HEK293T (cell line): ENCODE measurements around the gene ADH1C.

Experiments
- ELF4 ChIP-seq: fragments of 450-650 bp; IDR thresholded peaks from 2 replicates; pipeline ENCODE4 v1.6.1; 2017; ENCODE audit warnings: antibody characterized with exemption
- FOXA1 ChIP-seq: fragments of 450-650 bp; IDR thresholded peaks from 2 replicates; pipeline ENCODE4 v1.6.1; 2016; ENCODE audit warnings: mild to moderate bottlenecking
- NFRKB ChIP-seq: fragments of 450-650 bp; IDR thresholded peaks from 2 replicates; pipeline ENCODE4 v1.6.1; 2016; ENCODE audit warnings: mild to moderate bottlenecking, moderate library complexity

DNA sequence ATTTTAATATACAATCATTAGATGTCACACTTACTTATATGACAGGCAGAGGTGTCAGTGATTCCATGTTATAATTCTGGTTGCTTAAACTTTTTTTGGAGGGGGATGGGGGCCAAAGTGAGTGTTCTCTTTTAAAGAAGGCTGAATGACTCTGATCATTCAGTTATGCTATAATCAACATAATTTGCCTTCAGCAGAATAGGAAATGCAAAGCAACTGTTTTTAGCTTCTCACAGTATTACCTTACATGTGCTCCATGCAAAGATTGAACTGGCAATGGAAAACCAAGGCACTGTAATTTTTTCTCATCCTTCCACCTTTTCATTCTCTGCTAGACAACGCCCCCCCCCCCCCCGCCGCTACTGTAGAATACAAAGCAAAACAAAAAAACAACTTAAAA, 13.4 kb downstream of the ADH1C start:
- TF ChIP-seq FOXA1 (no peak), ELF4 (no peak), NFRKB (no peak)
